Measurements from ENCODE around the gene VAMP3.

The VAMP3 gene, protein sequence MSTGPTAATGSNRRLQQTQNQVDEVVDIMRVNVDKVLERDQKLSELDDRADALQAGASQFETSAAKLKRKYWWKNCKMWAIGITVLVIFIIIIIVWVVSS

DNA sequence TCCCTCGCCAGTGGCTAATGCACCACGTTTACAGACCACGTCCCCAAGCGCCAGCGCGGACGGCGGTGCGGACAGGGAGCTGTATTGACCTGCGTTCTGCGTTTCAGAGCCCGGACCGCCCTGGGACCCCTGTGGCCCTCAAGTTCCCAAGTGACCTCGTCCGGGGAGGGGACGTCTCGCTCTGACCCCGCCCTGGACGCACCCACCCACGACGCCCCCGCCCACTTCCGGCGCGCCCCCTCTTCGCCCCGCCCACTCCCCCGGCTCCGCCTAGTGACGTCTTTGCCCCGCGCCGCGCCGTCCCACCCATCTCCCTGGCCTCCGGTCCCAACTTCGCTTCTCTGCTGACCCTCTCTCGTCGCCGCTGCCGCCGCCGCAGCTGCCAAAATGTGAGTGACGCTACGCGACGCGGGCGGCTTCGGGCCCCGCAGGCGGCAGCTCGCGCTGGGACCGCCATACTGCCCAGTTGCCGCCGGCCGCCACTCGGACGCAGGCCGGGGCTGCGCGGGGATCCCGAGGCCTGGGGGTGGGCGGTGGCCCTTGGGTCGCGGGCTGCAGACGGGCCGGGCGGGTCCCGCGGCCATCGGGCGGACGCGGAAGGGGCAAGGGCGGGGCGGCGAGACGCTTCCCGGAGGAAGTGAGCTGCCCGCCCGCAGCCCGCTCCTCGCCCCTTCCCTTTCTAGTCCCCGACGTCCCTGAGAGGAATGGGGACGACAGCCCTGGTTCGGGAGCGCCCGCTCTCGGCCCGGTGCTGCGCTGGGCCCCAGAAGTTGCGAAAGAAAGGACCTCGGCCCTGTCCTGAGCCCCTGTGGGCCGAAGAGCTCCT, at the start of gene VAMP3:
TSS of gene VAMP3 (plus strand) at position 300 of the 826 bp plus-strand sequence. CDS start at position 388, 88 bp downstream.
- Histone ChIP-seq H3K4me3 (ENCODE audit: low read depth, low read length, poor library complexity, severe bottlenecking) (peak within 1 kb of the TSS; percentile 84), H3K79me2 (ENCODE audit: insufficient read depth, low read length) (no peaks in the 10 kb centered on the region), H3K36me3 (ENCODE audit: insufficient read depth, low read length) (peaks cover 19% of the 10 kb centered on the region; the same call in 1 of the 2 replicates), H3K9ac (ENCODE audit: low read length) (peak within 1 kb of the TSS; percentile 77), H3F3A (ENCODE audit: insufficient read depth, low read length) (no peaks in the 10 kb centered on the region), H3K9me2 (ENCODE audit: low read depth, low read length) (no peaks in the 10 kb centered on the region), H3K9me3 (ENCODE audit: low read length) (no peaks in the 10 kb centered on the region), H4K20me1 (ENCODE audit: insufficient read depth, low read length) (no peaks in the 10 kb centered on the region), H3K27ac (ENCODE audit: low read depth, low read length, poor library complexity, severe bottlenecking) (no peak within 1 kb of the TSS), H2AFZ (ENCODE audit: low read length) (peak within 1 kb of the TSS; percentile 97), H3K4me2 (ENCODE audit: low read length) (peak within 1 kb of the TSS; percentile 91), H3K4me1 (ENCODE audit: insufficient read depth, low read length, severe bottlenecking) (peaks cover 13% of the 10 kb centered on the region), H3K27me3 (ENCODE audit: insufficient read depth, low read length) (no peaks in the 10 kb centered on the region)
- no peak for TF ChIP-seq EZH2 (IDR thresholded peaks at IDR 0.05; ENCODE audit: borderline replicate concordance, low read length)
- TF ChIP-seq CTCF (IDR thresholded peaks at IDR 0.05; ENCODE audit: low read length), result no peak

DNA sequence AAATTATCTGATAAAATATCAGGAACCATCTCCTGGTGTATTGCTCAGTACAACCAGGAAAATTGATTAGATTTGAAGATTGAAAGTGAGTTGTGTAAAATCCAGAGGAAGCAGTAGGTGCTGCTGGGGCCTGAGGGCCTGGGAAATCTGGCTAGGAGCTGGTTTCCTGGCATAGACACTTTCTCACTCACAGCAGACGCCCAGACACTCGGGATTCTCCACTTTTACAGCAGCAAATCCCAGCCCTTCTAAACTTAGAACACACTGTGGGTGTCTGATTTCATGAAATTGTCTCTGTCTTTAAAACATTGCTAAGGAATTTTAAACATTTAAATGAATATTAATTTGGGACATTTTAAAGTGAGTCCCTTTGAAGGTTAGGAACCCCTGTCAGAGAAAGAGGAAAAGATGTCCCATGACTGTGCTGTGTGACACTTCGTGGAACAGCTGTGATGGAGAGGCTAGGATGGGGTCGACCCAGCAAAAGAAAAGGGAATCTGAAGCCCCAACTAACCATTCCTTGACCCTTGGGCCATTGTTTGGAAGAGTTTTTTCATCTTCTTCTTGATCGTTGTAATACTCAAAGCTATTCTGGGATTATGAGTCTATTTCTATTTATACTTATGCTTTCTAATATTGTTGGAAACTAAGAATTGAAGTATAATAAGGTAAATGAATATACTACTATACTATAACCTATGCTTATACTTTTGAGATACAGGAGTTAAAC, 49.0 kb upstream of the VAMP3 start:
- no peaks in the 10 kb centered on the region for H4K20me1 ChIP-seq (ENCODE audit: insufficient read depth, low read length)
- no peak overlapping the region for H3K4me3 ChIP-seq (ENCODE audit: low read depth, low read length, poor library complexity, severe bottlenecking)
- H3F3A ChIP-seq (ENCODE audit: insufficient read depth, low read length), result no peaks in the 10 kb centered on the region
- H3K9me2 ChIP-seq (ENCODE audit: low read depth, low read length), result no peaks in the 10 kb centered on the region
- no peaks in the 10 kb centered on the region for H3K79me2 ChIP-seq (ENCODE audit: insufficient read depth, low read length)
- 0 out of 2 replicates have a peak, but pooled peaks cover 4% of the 10 kb centered on the region for H3K27me3 ChIP-seq (ENCODE audit: insufficient read depth, low read length)
- no peak overlapping the region for H3K27ac ChIP-seq (ENCODE audit: low read depth, low read length, poor library complexity, severe bottlenecking)
- no peaks in the 10 kb centered on the region for H3K4me1 ChIP-seq (ENCODE audit: insufficient read depth, low read length, severe bottlenecking)
- no peaks in the 10 kb centered on the region for H3K36me3 ChIP-seq (ENCODE audit: insufficient read depth, low read length)
- TF ChIP-seq CTCF (IDR thresholded peaks at IDR 0.05; ENCODE audit: low read length) (no peak), EZH2 (IDR thresholded peaks at IDR 0.05; ENCODE audit: borderline replicate concordance, low read length) (no peak)
- H3K9me3 ChIP-seq (ENCODE audit: low read length), result no peaks in the 10 kb centered on the region
- H2AFZ ChIP-seq (ENCODE audit: low read length), result no peak overlapping the region
- H3K9ac ChIP-seq (ENCODE audit: low read length), result no peak overlapping the region
- no peak overlapping the region for H3K4me2 ChIP-seq (ENCODE audit: low read length)

GRCh38 chr1:7722670-7723012, 48.5 kb upstream of the VAMP3 start:
- no peaks in the 10 kb centered on the region for H3K79me2 ChIP-seq (ENCODE audit: insufficient read depth, low read length)
- H3K4me2 ChIP-seq (ENCODE audit: low read length), result no peak overlapping the region
- no peaks in the 10 kb centered on the region for H3F3A ChIP-seq (ENCODE audit: insufficient read depth, low read length)
- no peaks in the 10 kb centered on the region for H3K36me3 ChIP-seq (ENCODE audit: insufficient read depth, low read length)
- 0 out of 2 replicates have a peak, but pooled peaks cover 4% of the 10 kb centered on the region for H3K27me3 ChIP-seq (ENCODE audit: insufficient read depth, low read length)
- no peaks in the 10 kb centered on the region for H4K20me1 ChIP-seq (ENCODE audit: insufficient read depth, low read length)
- no peaks in the 10 kb centered on the region for H3K9me2 ChIP-seq (ENCODE audit: low read depth, low read length)
- no peaks in the 10 kb centered on the region for H3K4me1 ChIP-seq (ENCODE audit: insufficient read depth, low read length, severe bottlenecking)
- no peak overlapping the region for H3K4me3 ChIP-seq (ENCODE audit: low read depth, low read length, poor library complexity, severe bottlenecking)
- TF ChIP-seq EZH2 (IDR thresholded peaks at IDR 0.05; ENCODE audit: borderline replicate concordance, low read length) (no peak), CTCF (IDR thresholded peaks at IDR 0.05; ENCODE audit: low read length) (no peak)
- H3K27ac ChIP-seq (ENCODE audit: low read depth, low read length, poor library complexity, severe bottlenecking), result no peak overlapping the region
- no peak overlapping the region for H3K9ac ChIP-seq (ENCODE audit: low read length)
- H2AFZ ChIP-seq (ENCODE audit: low read length), result no peak overlapping the region
- no peaks in the 10 kb centered on the region for H3K9me3 ChIP-seq (ENCODE audit: low read length)

Data from OCI-LY1 (cell line).